KOPT-K1 (cell line): Measurements from ENCODE around the gene PDE2A.

Experiments
- H3K27ac ChIP-seq: fragments of 200-600 bp; sonication (generic); 2 replicates; pipeline ENCODE4 v1.5.1; 2016; ENCODE audit warnings: antibody characterized with exemption, mild to moderate bottlenecking, low read depth, low read length; ENCODE audit not compliant: poor library complexity, severe bottlenecking
- H3K36me3 ChIP-seq: fragments of 200-600 bp; sonication (generic); 2 replicates; pipeline ENCODE4 v1.5.1; 2017; ENCODE audit warnings: antibody characterized with exemption, mild to moderate bottlenecking, low read length, moderate library complexity; ENCODE audit not compliant: insufficient read depth
- H3K9me3 ChIP-seq: fragments of 200-600 bp; sonication (generic); 2 replicates; pipeline ENCODE4 v1.5.1; 2017; ENCODE audit warnings: antibody characterized with exemption, low read length, mild to moderate bottlenecking; ENCODE audit not compliant: insufficient read depth, poor library complexity, severe bottlenecking

The PDE2A gene

GRCh38 chr11:72646024-72646423 lies 28.2 kb downstream of the PDE2A start:
- H3K9me3 ChIP-seq: no peaks in the 10 kb centered on the region

DNA sequence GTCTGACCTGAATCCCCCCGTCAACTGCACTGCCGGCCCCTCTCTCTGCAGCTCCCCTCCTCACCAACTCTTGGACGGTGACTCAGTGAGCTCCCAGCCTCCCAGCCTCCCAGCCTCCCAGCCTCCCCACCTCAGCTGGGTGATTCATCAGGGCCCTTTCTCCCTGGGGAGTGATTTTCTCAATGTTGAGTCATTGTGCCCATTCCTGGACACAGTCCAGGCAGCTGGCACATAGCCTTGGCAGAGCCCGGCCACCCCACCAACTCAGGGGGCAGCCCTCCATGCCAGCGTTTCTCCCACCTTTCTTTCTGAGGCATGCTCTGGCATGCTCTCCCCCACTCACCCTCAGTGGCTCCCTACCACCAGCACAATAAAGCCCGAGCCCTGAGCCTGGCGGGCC lies 30.7 kb downstream of the PDE2A start:
- no peaks in the 10 kb centered on the region for H3K9me3 ChIP-seq
- no peaks in the 10 kb centered on the region for H3K36me3 ChIP-seq
- H3K27ac ChIP-seq: no peak overlapping the region

More at GRCh38 chr11:72646024-72646423, 28.2 kb downstream of the PDE2A start:
- no peak overlapping the region for H3K27ac ChIP-seq
- H3K36me3 ChIP-seq: no peaks in the 10 kb centered on the region

DNA sequence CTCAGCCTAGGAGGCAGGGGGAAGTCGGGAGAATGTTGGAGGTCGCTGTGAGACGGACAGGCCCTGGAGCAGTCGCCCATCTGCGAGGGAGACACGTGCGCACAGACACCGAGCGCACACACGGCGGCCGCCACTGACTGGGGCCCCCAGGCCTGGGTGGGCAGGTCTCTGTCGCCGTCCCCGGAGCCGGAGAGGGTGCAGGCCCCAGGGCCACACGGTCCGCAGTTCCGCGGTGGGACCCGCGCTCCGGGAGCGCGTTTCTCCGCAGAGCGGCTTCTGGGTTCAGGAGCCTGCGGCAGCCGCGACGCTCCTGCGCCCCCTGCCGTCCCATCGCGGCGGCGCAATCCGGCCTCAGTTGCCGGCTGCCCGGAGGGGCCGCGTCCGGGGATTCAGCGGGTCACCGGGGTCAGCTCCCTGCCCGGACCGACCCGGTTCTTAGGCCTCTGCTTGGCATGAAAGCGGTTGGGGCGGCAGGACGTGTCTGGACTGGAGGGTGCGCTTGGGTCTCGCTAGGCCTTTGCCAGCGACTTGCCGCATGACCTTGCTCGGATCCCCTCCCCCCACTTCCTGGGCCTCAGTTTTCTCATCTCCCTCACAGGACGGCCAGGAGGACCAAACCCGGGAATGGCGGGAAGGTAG lies 31.2 kb downstream of the PDE2A start:
- Histone ChIP-seq H3K36me3 (no peaks in the 10 kb centered on the region), H3K9me3 (no peaks in the 10 kb centered on the region), H3K27ac (no peak overlapping the region)

DNA sequence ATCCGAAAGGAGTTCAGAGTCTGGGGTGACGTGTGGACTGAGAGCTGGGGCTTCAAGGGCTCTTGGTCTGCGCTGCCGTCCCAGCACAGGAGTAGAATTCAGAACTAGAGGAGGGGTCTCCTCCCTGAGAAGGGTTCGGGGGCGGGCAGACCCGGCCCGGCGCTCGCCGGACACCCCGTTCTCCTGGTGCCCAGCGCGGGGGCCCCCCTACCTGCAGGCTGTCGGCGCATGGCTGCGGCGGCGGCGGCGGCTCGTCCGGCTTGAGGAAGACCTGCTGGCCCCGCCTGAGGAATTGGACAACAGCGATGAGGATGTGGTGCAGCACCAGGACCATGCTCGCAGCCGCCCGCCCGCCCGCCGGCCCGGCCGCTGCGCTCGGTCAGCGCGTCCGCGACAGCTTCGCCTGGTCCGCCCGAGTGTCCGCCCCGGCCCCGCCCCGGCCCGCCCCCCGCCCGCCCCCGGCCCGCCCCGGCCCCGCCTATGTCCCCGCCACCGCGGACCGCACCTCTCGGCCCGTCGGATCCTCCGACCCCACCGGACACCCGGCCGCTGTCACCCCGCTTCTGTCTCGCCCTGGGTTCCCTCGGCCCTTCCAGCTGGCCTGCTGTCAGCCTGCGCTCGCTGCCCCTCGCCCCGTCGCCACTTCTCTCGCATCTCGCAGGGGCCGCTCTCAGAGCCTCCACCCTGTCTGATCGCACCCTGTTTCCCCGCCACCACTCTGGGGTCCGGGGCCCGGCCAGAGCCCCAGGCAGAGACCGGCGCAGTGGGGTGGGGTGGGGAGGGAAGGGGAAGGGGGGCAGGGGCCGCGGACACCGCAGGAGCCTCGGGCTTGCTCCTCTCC lies 32.0 kb downstream of the PDE2A start:
- H3K9me3 ChIP-seq: no peaks in the 10 kb centered on the region
- no peak overlapping the region for H3K27ac ChIP-seq

GRCh38 chr11:72641522-72642042 lies 32.6 kb downstream of the PDE2A start:
- no peaks in the 10 kb centered on the region for H3K9me3 ChIP-seq
- no peak overlapping the region for H3K27ac ChIP-seq
- H3K36me3 ChIP-seq: no peaks in the 10 kb centered on the region

More for the DNA sequence above, 32.0 kb downstream of the PDE2A start:
- H3K36me3 ChIP-seq: no peaks in the 10 kb centered on the region

GRCh38 chr11:72639502-72640375 lies 34.5 kb downstream of the PDE2A start:
- no peaks in the 10 kb centered on the region for H3K9me3 ChIP-seq
- no peak overlapping the region for H3K27ac ChIP-seq
- H3K36me3 ChIP-seq: no peaks in the 10 kb centered on the region

GRCh38 chr11:72637926-72638325 lies 36.3 kb downstream of the PDE2A start:
- Histone ChIP-seq H3K27ac (no peak overlapping the region), H3K36me3 (no peaks in the 10 kb centered on the region)

GRCh38 chr11:72637198-72637597 lies 37.0 kb downstream of the PDE2A start:
- Histone ChIP-seq H3K27ac (no peak overlapping the region), H3K36me3 (no peaks in the 10 kb centered on the region), H3K9me3 (no peaks in the 10 kb centered on the region)

More at GRCh38 chr11:72637926-72638325, 36.3 kb downstream of the PDE2A start:
- H3K9me3 ChIP-seq: no peaks in the 10 kb centered on the region

GRCh38 chr11:72636376-72636775 lies 37.8 kb downstream of the PDE2A start:
- H3K36me3 ChIP-seq: no peaks in the 10 kb centered on the region
- no peak overlapping the region for H3K27ac ChIP-seq
- no peaks in the 10 kb centered on the region for H3K9me3 ChIP-seq

GRCh38 chr11:72635933-72636332 lies 38.3 kb downstream of the PDE2A start:
- H3K27ac ChIP-seq: no peak overlapping the region
- H3K36me3 ChIP-seq: no peaks in the 10 kb centered on the region
- H3K9me3 ChIP-seq: no peaks in the 10 kb centered on the region

GRCh38 chr11:72635309-72635915 lies 38.8 kb downstream of the PDE2A start:
- Histone ChIP-seq H3K9me3 (no peaks in the 10 kb centered on the region), H3K36me3 (no peaks in the 10 kb centered on the region), H3K27ac (no peak overlapping the region)

DNA sequence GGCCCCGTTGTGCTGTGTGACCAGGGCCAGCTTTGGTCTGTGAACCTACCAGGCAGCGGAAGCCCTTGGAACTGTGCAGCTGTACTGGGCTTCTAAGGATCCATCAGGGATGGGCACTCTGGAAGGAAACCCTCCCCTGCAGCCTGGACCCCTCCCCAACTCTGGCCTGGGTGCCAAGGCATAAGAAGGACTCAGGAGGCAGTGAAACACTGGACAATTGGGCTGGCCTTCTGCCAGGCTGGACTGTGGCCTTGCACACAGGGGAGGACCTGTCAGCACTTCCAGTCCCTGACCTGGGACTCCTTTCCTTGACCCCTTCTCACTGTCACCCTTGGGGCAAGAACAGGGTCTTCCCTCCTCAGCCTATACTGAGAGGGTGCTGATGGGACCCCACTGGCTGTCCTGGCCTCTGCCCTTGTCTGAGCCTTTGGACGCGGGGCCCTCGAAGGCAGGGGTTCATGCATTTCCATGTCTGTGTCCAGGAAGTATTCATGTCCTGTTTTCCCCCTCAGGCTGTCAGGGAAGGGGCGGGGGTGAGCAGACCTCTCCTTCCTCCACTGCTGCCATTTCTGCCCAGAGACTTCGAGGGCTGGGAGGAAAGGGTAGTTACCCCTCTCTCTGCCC lies 39.6 kb downstream of the PDE2A start:
- no peak overlapping the region for H3K27ac ChIP-seq
- H3K36me3 ChIP-seq: no peaks in the 10 kb centered on the region
- no peaks in the 10 kb centered on the region for H3K9me3 ChIP-seq

GRCh38 chr11:72634016-72634415 lies 40.2 kb downstream of the PDE2A start:
- no peak overlapping the region for H3K27ac ChIP-seq
- no peaks in the 10 kb centered on the region for H3K36me3 ChIP-seq
- no peaks in the 10 kb centered on the region for H3K9me3 ChIP-seq

DNA sequence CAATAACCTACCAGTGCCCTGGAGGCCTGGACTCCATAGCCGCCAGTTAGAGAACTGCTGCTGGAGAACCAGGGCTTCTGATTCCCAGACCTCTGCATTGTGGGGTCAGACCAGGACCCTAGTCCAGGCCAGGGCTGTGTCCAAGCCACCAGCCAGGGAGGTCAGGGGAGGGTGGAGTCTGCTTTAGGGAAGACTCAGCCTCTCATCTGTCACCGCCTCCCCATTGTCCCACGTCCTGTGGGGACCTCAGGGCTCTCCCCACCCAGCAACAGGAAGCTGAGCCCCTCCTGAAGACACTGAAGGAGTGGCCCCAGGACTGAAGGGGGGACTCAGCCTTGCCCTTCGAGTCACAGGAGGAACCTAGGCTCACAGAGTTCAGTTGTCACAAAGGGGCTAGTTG lies 41.2 kb downstream of the PDE2A start:
- Histone ChIP-seq H3K9me3 (no peaks in the 10 kb centered on the region), H3K36me3 (no peaks in the 10 kb centered on the region), H3K27ac (no peak overlapping the region)
